ENCODE measurements around the gene SIL1. TPM values are rescaled to one million over a fixed set of nuclear protein-coding genes. Genes with fewer than 3 reads are reported as not detected.
A peak's percentile ranks its signal among the peaks of the same experiment; 100 is the strongest.

The SIL1 gene
- polyA plus RNA-seq, 2 of the 4 experiments (the other 2 are of a cell fraction), result 27.6 to 45.5 TPM

- no peak for TF ChIP-seq ZFP36 (IDR thresholded peaks at IDR 0.05; ENCODE audit: borderline replicate concordance, partially characterized antibody)
- TF ChIP-seq TFCP2L1 (CRISPR knock-in tag; IDR thresholded peaks at IDR 0.05), result no peak
- no peak for TF ChIP-seq EHMT2 (IDR thresholded peaks at IDR 0.05; ENCODE audit: low read depth)
- TF ChIP-seq MAZ (IDR thresholded peaks at IDR 0.05; ENCODE audit: borderline replicate concordance, low read depth, low read length), result no peak
- no peak for TF ChIP-seq HOXB5 (CRISPR knock-in tag; IDR thresholded peaks at IDR 0.05)
- TF ChIP-seq CEBPB (IDR thresholded peaks at IDR 0.05), result no peak
- TF ChIP-seq MAFK (IDR thresholded peaks at IDR 0.05; ENCODE audit: partially characterized antibody), result no peak
These were observed 43.0 kb upstream of the SIL1 start (continued) for GRCh38 chr5:139241139-139241538.

GRCh38 chr5:139236479-139236878 lies 38.3 kb upstream of the SIL1 start:
- TF ChIP-seq HOXB13 (CRISPR knock-in tag; IDR thresholded peaks at IDR 0.05; ENCODE audit: low read depth) (no peak), JUN (IDR thresholded peaks at IDR 0.05) (no peak), SREBF2 (IDR thresholded peaks at IDR 0.05) (no peak), POLR2A (IDR thresholded peaks at IDR 0.05; ENCODE audit: low read length) (no peak), HEYL (CRISPR knock-in tag; IDR thresholded peaks at IDR 0.05) (no peak), MAFK (IDR thresholded peaks at IDR 0.05; ENCODE audit: partially characterized antibody) (no peak), RNF2 (IDR thresholded peaks at IDR 0.05; ENCODE audit: borderline replicate concordance, low read depth) (no peak), EHF (CRISPR knock-in tag; IDR thresholded peaks at IDR 0.05) (no peak), JUNB (IDR thresholded peaks at IDR 0.05) (no peak), REST (IDR thresholded peaks at IDR 0.05) (no peak), CEBPB (IDR thresholded peaks at IDR 0.05) (no peak), BCL3 (IDR thresholded peaks at IDR 0.05) (no peak)
- TF ChIP-seq, protein P1, sequence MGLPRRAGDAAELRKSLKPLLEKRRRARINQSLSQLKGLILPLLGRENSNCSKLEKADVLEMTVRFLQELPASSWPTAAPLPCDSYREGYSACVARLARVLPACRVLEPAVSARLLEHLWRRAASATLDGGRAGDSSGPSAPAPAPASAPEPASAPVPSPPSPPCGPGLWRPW (IDR thresholded peaks at IDR 0.05), result no peak
- DNase-seq (ENCODE audit: low read depth in 1 of 2, low spot score in 1 of 2) (no peak), FAIRE-seq (no peak), ATAC-seq (no peak)
- Histone ChIP-seq H3K4me2 (no peak overlapping the region), H3K4me3 (no peak overlapping the region), H3K4me1 (no peaks in the 10 kb centered on the region), H3K9me3 (peaks cover 12% of the 10 kb centered on the region; the same call in 1 of the 3 replicates), H3K27ac (no peak overlapping the region)
- ChIA-PET CTCF (no interaction called here), POLR2A (no interaction called here)
- 68% methylated on average over 1 of the region's 1 CpG for WGBS (ENCODE audit: missing lambda C conversion rate)

DNA sequence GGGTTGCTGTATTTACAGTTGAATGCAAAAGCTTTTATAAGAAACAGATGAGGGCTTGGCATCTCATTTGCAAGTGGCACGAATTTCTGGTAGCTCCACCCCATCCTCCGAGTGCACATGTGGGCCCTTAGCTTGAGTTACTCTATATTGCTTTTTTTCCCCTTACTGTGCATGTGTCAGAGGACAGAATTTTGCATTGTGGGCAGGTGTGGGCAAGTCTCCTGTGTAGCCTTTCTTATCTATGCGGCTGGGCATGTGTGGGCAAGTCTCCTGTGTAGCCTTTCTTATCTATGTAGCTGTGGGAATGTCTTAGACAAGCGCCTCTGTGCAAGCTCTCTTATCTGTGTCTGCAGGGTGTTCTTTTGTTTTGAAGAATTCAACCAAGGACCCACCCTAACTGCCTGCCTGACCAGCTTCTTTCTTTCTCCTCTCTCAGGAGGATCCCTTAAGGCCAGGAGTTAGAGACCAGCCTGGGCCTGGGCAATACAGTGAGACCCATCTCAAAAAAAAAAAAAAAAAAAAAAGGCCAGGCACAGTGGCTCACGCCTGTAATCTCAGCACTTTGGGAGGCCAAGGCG lies 34.1 kb upstream of the SIL1 start:
- H3K4me3 ChIP-seq, result no peak overlapping the region
- H3K4me1 ChIP-seq, result no peaks in the 10 kb centered on the region
- H3K9me3 ChIP-seq, result peaks cover 9% of the 10 kb centered on the region; the same call in 1 of the 3 replicates
- FAIRE-seq, result no peak
- TF ChIP-seq ZFP36 (IDR thresholded peaks at IDR 0.05; ENCODE audit: borderline replicate concordance, partially characterized antibody), result peak; percentile 77
- TF ChIP-seq NPAS2 (CRISPR knock-in tag; IDR thresholded peaks at IDR 0.05; ENCODE audit: borderline replicate concordance), result no peak
- no peak for TF ChIP-seq BCL3 (IDR thresholded peaks at IDR 0.05)
- no peak for TF ChIP-seq KDM5A (IDR thresholded peaks at IDR 0.05)
- TF ChIP-seq CHD4 (IDR thresholded peaks at IDR 0.05; ENCODE audit: borderline replicate concordance), result no peak
- TF ChIP-seq HOXB5 (CRISPR knock-in tag; IDR thresholded peaks at IDR 0.05), result no peak
- DNase-seq (ENCODE audit: low read depth in 1 of 2, low spot score in 1 of 2), result no peak
- WGBS (ENCODE audit: missing lambda C conversion rate), result 64% methylated on average over 6 of the region's 6 CpGs
- no peak for ATAC-seq
- peak overlapping the region in 1 of 2 experiments; percentile 45; a peak in 2 of 6 replicates for H3K27ac ChIP-seq
- H3K4me2 ChIP-seq, result no peak overlapping the region
- CTCF ChIA-PET, result interaction anchor here (0.6 to 1.9 kb wide), 6 partner anchors 11 to 513 kb away, joined by 3 to 7 read pairs (median 3); no protein-coding TSS in a partner anchor
- POLR2A ChIA-PET, result no interaction called here

Measured in A549 (cell line).